Activated CD8-positive, alpha-beta memory T cell treated with anti-CD3 and anti-CD28 coated beads for 4 hours (primary cell): ENCODE data around the gene CST1.
"Not testable (repeated sequence)": the region's sequence is repeated elsewhere in the genome, so short reads cannot be mapped to it uniquely, and the experiment has no call there.

Experiments used
- DNase-seq, 2 donors: peaks; one replicate each; pipeline ENCODE4 v3.0.0-alpha.2; 2020; ENCODE audit warnings: low read depth in 2 of 2

CST1 gene

GRCh38 chr20:23755131-23755611 lies 4.4 kb upstream of the CST1 start:
- DNase-seq = not testable (repeated sequence)

GRCh38 chr20:23754731-23755130 lies 4.0 kb upstream of the CST1 start:
- DNase-seq = no peak

GRCh38 chr20:23753589-23753988 lies 2.9 kb upstream of the CST1 start:
- DNase-seq = no peak

GRCh38 chr20:23753194-23753548 lies 2.4 kb upstream of the CST1 start:
- DNase-seq = no peak

GRCh38 chr20:23752481-23753193 lies 1.9 kb upstream of the CST1 start:
- DNase-seq = no peak

GRCh38 chr20:23752019-23752418 lies 1.3 kb upstream of the CST1 start:
- no peak for DNase-seq

GRCh38 chr20:23749746-23750145 lies 989 bp downstream of the CST1 start:
- no peak for DNase-seq

GRCh38 chr20:23748975-23749374 lies 1.8 kb downstream of the CST1 start:
- DNase-seq = not testable (repeated sequence)

GRCh38 chr20:23747551-23747950 lies 3.2 kb downstream of the CST1 start:
- DNase-seq = not testable (repeated sequence)

- not testable (repeated sequence) for DNase-seq
Measured at GRCh38 chr20:23747092-23747491, 3.6 kb downstream of the CST1 start.

GRCh38 chr20:23746321-23746720 lies 4.4 kb downstream of the CST1 start:
- no peak for DNase-seq

- DNase-seq = no peak
Measured at GRCh38 chr20:23745247-23745646, 5.5 kb downstream of the CST1 start.

GRCh38 chr20:23744817-23745216 lies 5.9 kb downstream of the CST1 start:
- DNase-seq = no peak

GRCh38 chr20:23735391-23735790 lies 15.3 kb downstream of the CST1 start:
- not testable (repeated sequence) for DNase-seq

GRCh38 chr20:23734949-23735348 lies 15.8 kb downstream of the CST1 start:
- DNase-seq = not testable (repeated sequence)

- DNase-seq = not testable (repeated sequence)
Measured at GRCh38 chr20:23734440-23734839, 16.3 kb downstream of the CST1 start.

- no peak for DNase-seq
Measured at GRCh38 chr20:23727016-23727415, 23.7 kb downstream of the CST1 start.

- no peak for DNase-seq
Measured at GRCh38 chr20:23725102-23725501, 25.6 kb downstream of the CST1 start.

- not testable (repeated sequence) for DNase-seq
Measured at GRCh38 chr20:23723659-23724307, 27.0 kb downstream of the CST1 start.

- not testable (repeated sequence) for DNase-seq
Measured at GRCh38 chr20:23722851-23723250, 27.9 kb downstream of the CST1 start.

- DNase-seq = no peak
Measured at GRCh38 chr20:23721962-23722361, 28.8 kb downstream of the CST1 start.

GRCh38 chr20:23719351-23719750 lies 31.4 kb downstream of the CST1 start:
- DNase-seq = not testable (repeated sequence)

- DNase-seq = not testable (repeated sequence)
Measured at GRCh38 chr20:23711778-23712177, 39.0 kb downstream of the CST1 start.
